GM19372 (cell line): Measurements from ENCODE around the gene PGBD1.

Source experiments
- ATAC-seq: cut with Tn5 transposase; IDR thresholded peaks from one replicate; pipeline ENCODE4 v1.9.1; 2021; ENCODE audit warnings: mild to moderate bottlenecking, low read depth, moderate library complexity; ENCODE audit not compliant: unreplicated experiment

The PGBD1 gene

GRCh38 chr6:28281288-28282064, at the start of gene PGBD1:
Gene PGBD1, plus strand, starts transcription at chr6:28281572. Its CDS starts 2,242 bp downstream, at chr6:28283814.
- ATAC-seq: peak; percentile 74

- no peak for ATAC-seq
Measured at GRCh38 chr6:28232785-28233184, 48.6 kb upstream of the PGBD1 start.

- no peak for ATAC-seq
Measured at GRCh38 chr6:28235912-28236452, 45.4 kb upstream of the PGBD1 start.

- no peak for ATAC-seq
Measured at GRCh38 chr6:28239636-28240035, 41.7 kb upstream of the PGBD1 start.

- no peak for ATAC-seq
Measured at GRCh38 chr6:28240471-28240870, 40.9 kb upstream of the PGBD1 start.

GRCh38 chr6:28243946-28244345, 37.4 kb upstream of the PGBD1 start:
- ATAC-seq: no peak

GRCh38 chr6:28245206-28245941, 36.0 kb upstream of the PGBD1 start:
- no peak for ATAC-seq

GRCh38 chr6:28248916-28249315, 32.5 kb upstream of the PGBD1 start:
- no peak for ATAC-seq

GRCh38 chr6:28250747-28251146, 30.6 kb upstream of the PGBD1 start:
- no peak for ATAC-seq

- ATAC-seq: peak; percentile 44
Measured at GRCh38 chr6:28251661-28252008, 29.7 kb upstream of the PGBD1 start.

GRCh38 chr6:28252009-28252975, 29.1 kb upstream of the PGBD1 start, which contains the start of gene ZKSCAN4:
Gene ZKSCAN4, minus strand, starts transcription at chr6:28252269. Its CDS starts 289 bp downstream, at chr6:28251980.
- peak; percentile 83 for ATAC-seq

- ATAC-seq: no peak
Measured at GRCh38 chr6:28254121-28254519, 27.3 kb upstream of the PGBD1 start.

GRCh38 chr6:28257042-28257441, 24.3 kb upstream of the PGBD1 start:
- ATAC-seq: no peak

GRCh38 chr6:28258877-28259777, 22.2 kb upstream of the PGBD1 start, which contains the start of gene NKAPL:
Gene NKAPL, plus strand, starts transcription at chr6:28259297. Its CDS starts 75 bp downstream, at chr6:28259372.
- no peak for ATAC-seq

GRCh38 chr6:28263922-28264321, 17.4 kb upstream of the PGBD1 start:
- ATAC-seq: no peak

- ATAC-seq: no peak
Measured at GRCh38 chr6:28264834-28265401, 16.5 kb upstream of the PGBD1 start.

GRCh38 chr6:28266563-28266961, 14.8 kb upstream of the PGBD1 start:
- no peak for ATAC-seq

- ATAC-seq: peak; percentile 96
Measured at GRCh38 chr6:28266962-28267694, 14.2 kb upstream of the PGBD1 start, which contains the start of gene ZSCAN26. Gene ZSCAN26, plus strand, starts transcription at chr6:28267143. Its CDS starts 4,777 bp downstream, at chr6:28271920.
